GM19240 (cell line): ENCODE results near the gene SERPINB1.
"Not testable (repeated sequence)": the region's sequence is repeated elsewhere in the genome, so short reads cannot be mapped to it uniquely, and the experiment has no call there.

Experiments used
- DNase-seq: peaks from one replicate; pipeline ENCODE4 v3.0.0; 2011; ENCODE audit warnings: low spot score; ENCODE audit not compliant: insufficient read length

SERPINB1 gene

GRCh38 chr6:2818593-2818992, 23.1 kb downstream of the SERPINB1 start:
- no peak for DNase-seq

- DNase-seq, result no peak
These were observed 23.7 kb downstream of the SERPINB1 start for GRCh38 chr6:2817903-2818443.

GRCh38 chr6:2816158-2816557, 25.5 kb downstream of the SERPINB1 start:
- no peak for DNase-seq

- DNase-seq, result no peak
These were observed 29.0 kb downstream of the SERPINB1 start for GRCh38 chr6:2812695-2813094.

- DNase-seq, result no peak
These were observed 31.5 kb downstream of the SERPINB1 start for GRCh38 chr6:2810092-2810671.

GRCh38 chr6:2809015-2809414, 32.6 kb downstream of the SERPINB1 start:
- no peak for DNase-seq

GRCh38 chr6:2807342-2808090, 34.1 kb downstream of the SERPINB1 start:
- no peak for DNase-seq

GRCh38 chr6:2806644-2807043, 35.0 kb downstream of the SERPINB1 start:
- no peak for DNase-seq

- DNase-seq, result no peak
These were observed 36.6 kb downstream of the SERPINB1 start for GRCh38 chr6:2805031-2805430.

- DNase-seq, result no peak
These were observed 37.1 kb downstream of the SERPINB1 start for GRCh38 chr6:2804516-2804915.

- DNase-seq, result no peak
These were observed 37.8 kb downstream of the SERPINB1 start for GRCh38 chr6:2803731-2804429.

- DNase-seq, result no peak
These were observed 39.1 kb downstream of the SERPINB1 start for GRCh38 chr6:2802521-2803060.

- DNase-seq, result not testable (repeated sequence)
These were observed 40.0 kb downstream of the SERPINB1 start for GRCh38 chr6:2801687-2802086.

- no peak for DNase-seq
These were observed 40.9 kb downstream of the SERPINB1 start for GRCh38 chr6:2800552-2801316.

GRCh38 chr6:2799936-2800527, 41.6 kb downstream of the SERPINB1 start:
- DNase-seq, result no peak

GRCh38 chr6:2798586-2799134, 43.0 kb downstream of the SERPINB1 start:
- no peak for DNase-seq

- no peak for DNase-seq
These were observed 44.1 kb downstream of the SERPINB1 start for GRCh38 chr6:2797564-2798031.

- DNase-seq, result no peak
These were observed 44.8 kb downstream of the SERPINB1 start for GRCh38 chr6:2796861-2797260.

GRCh38 chr6:2795956-2796355, 45.7 kb downstream of the SERPINB1 start:
- DNase-seq, result no peak

- DNase-seq, result no peak
These were observed 46.5 kb downstream of the SERPINB1 start for GRCh38 chr6:2795162-2795561.
